ENCODE results near the gene TFF2.

Gene TFF2

GRCh38 chr21:42352441-42353095 is 1.8 kb upstream of the TFF2 start:
- no peaks in the 10 kb centered on the region for H3K4me1 ChIP-seq (ENCODE audit: control insufficient read depth, insufficient read depth, low read length)
- H3K27me3 ChIP-seq (ENCODE audit: control insufficient read depth, insufficient read depth, low read length) = no peaks in the 10 kb centered on the region
- no peak overlapping the region for H3K4me3 ChIP-seq (ENCODE audit: low read depth, low read length)
- no peaks in the 10 kb centered on the region for H3K36me3 ChIP-seq (ENCODE audit: control insufficient read depth, insufficient read depth, low read length)
- H3K9ac ChIP-seq (ENCODE audit: low read length) = no peak overlapping the region
- 0 out of 2 replicates have a peak, but pooled peaks cover 3% of the 10 kb centered on the region for H3K9me3 ChIP-seq (ENCODE audit: control insufficient read depth, insufficient read depth, low read depth, low read length)
- H3K27ac ChIP-seq (ENCODE audit: low read depth, low read length) = no peak overlapping the region

- no peak overlapping the region for H3K4me3 ChIP-seq (ENCODE audit: low read depth, low read length)
- H3K4me1 ChIP-seq (ENCODE audit: control insufficient read depth, insufficient read depth, low read length) = no peaks in the 10 kb centered on the region
- no peaks in the 10 kb centered on the region for H3K36me3 ChIP-seq (ENCODE audit: control insufficient read depth, insufficient read depth, low read length)
- H3K9me3 ChIP-seq (ENCODE audit: control insufficient read depth, insufficient read depth, low read depth, low read length) = no peaks in the 10 kb centered on the region
- no peak overlapping the region for H3K9ac ChIP-seq (ENCODE audit: low read length)
- H3K27me3 ChIP-seq (ENCODE audit: control insufficient read depth, insufficient read depth, low read length) = no peaks in the 10 kb centered on the region
- H3K27ac ChIP-seq (ENCODE audit: low read depth, low read length) = no peak overlapping the region
These were observed 1.0 kb upstream of the TFF2 start for GRCh38 chr21:42351626-42352440.

- H3K4me1 ChIP-seq (ENCODE audit: control insufficient read depth, insufficient read depth, low read length) = no peaks in the 10 kb centered on the region
- H3K9me3 ChIP-seq (ENCODE audit: control insufficient read depth, insufficient read depth, low read depth, low read length) = no peaks in the 10 kb centered on the region
- H3K9ac ChIP-seq (ENCODE audit: low read length) = no peak overlapping the region
- no peak overlapping the region for H3K4me3 ChIP-seq (ENCODE audit: low read depth, low read length)
- no peak overlapping the region for H3K27ac ChIP-seq (ENCODE audit: low read depth, low read length)
- H3K36me3 ChIP-seq (ENCODE audit: control insufficient read depth, insufficient read depth, low read length) = no peaks in the 10 kb centered on the region
- H3K27me3 ChIP-seq (ENCODE audit: control insufficient read depth, insufficient read depth, low read length) = no peaks in the 10 kb centered on the region
These were observed 380 bp downstream of the TFF2 start for GRCh38 chr21:42350318-42350910.

DNA sequence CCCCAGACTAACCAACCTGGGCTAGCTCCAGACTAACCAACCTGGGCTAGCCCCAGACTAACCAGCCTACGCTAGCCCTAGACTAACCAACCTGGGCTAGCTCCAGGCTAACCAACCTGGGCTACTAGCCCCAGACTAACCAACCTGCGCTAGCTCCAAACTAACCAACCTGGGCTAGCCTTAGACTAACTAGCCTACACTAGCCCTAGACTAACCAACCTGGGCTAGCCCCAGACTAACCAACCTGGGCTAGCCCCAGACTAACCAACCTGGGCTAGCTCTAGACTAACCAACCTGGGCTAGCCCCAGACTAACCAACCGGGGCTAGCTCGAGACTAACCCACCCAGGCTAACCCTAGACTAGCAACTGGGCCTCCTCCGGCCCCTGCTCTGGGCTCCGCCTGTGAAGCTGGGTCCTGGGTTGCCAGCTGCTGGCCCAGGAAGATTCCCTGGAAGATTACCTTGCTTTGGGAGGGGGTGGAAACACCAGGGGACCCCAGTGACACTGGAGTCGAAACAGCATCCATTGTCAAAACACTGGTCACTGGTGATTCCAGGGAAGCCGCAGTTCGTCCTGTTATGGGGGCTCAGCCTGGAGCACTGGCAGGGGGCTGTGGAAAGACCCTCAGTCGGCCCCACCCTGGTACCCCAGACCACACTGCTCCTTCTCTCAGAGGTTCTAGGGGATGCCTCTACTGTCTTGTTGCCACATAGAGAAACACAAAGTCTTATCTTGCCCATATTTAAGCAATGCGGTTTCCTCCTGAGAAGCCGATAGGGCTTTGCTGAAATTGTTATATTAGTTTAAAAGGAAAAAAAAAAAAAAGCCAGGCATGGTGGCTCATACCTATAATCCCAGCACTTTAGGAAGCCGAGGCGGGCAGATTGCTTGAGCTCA is 1.1 kb downstream of the TFF2 start:
- Histone ChIP-seq H3K27me3 (ENCODE audit: control insufficient read depth, insufficient read depth, low read length) (no peaks in the 10 kb centered on the region), H3K9me3 (ENCODE audit: control insufficient read depth, insufficient read depth, low read depth, low read length) (no peaks in the 10 kb centered on the region), H3K9ac (ENCODE audit: low read length) (no peak overlapping the region), H3K36me3 (ENCODE audit: control insufficient read depth, insufficient read depth, low read length) (no peaks in the 10 kb centered on the region), H3K4me3 (ENCODE audit: low read depth, low read length) (no peak overlapping the region), H3K4me1 (ENCODE audit: control insufficient read depth, insufficient read depth, low read length) (no peaks in the 10 kb centered on the region), H3K27ac (ENCODE audit: low read depth, low read length) (no peak overlapping the region)

DNA sequence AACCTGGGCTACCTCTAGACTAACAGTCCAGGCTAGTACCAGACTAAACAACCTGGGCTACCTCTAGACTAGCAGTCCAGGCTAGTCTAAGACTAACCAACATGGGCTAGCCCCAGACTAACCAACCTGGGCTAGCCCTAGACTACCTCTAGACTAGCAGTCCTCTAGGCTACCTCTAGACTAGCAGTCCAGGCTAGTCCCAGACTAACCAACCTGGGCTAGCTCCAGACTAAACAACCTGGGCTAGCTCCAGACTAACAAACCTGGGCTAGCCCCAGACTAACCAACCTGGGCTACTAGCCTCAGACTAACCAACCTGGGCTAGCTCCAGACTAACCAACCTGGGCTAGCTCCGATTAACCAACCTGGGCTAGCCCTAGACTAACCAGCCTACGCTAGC is 2.0 kb downstream of the TFF2 start:
- Histone ChIP-seq H3K4me3 (ENCODE audit: low read depth, low read length) (no peak overlapping the region), H3K27ac (ENCODE audit: low read depth, low read length) (no peak overlapping the region), H3K4me1 (ENCODE audit: control insufficient read depth, insufficient read depth, low read length) (no peaks in the 10 kb centered on the region), H3K27me3 (ENCODE audit: control insufficient read depth, insufficient read depth, low read length) (no peaks in the 10 kb centered on the region), H3K9me3 (ENCODE audit: control insufficient read depth, insufficient read depth, low read depth, low read length) (no peaks in the 10 kb centered on the region), H3K9ac (ENCODE audit: low read length) (no peak overlapping the region), H3K36me3 (ENCODE audit: control insufficient read depth, insufficient read depth, low read length) (no peaks in the 10 kb centered on the region)

GRCh38 chr21:42347601-42348327 is 3.0 kb downstream of the TFF2 start:
- no peaks in the 10 kb centered on the region for H3K4me1 ChIP-seq (ENCODE audit: control insufficient read depth, insufficient read depth, low read length)
- no peak overlapping the region for H3K9ac ChIP-seq (ENCODE audit: low read length)
- no peak overlapping the region for H3K4me3 ChIP-seq (ENCODE audit: low read depth, low read length)
- no peaks in the 10 kb centered on the region for H3K27me3 ChIP-seq (ENCODE audit: control insufficient read depth, insufficient read depth, low read length)
- no peaks in the 10 kb centered on the region for H3K9me3 ChIP-seq (ENCODE audit: control insufficient read depth, insufficient read depth, low read depth, low read length)
- H3K36me3 ChIP-seq (ENCODE audit: control insufficient read depth, insufficient read depth, low read length) = no peaks in the 10 kb centered on the region
- H3K27ac ChIP-seq (ENCODE audit: low read depth, low read length) = no peak overlapping the region

DNA sequence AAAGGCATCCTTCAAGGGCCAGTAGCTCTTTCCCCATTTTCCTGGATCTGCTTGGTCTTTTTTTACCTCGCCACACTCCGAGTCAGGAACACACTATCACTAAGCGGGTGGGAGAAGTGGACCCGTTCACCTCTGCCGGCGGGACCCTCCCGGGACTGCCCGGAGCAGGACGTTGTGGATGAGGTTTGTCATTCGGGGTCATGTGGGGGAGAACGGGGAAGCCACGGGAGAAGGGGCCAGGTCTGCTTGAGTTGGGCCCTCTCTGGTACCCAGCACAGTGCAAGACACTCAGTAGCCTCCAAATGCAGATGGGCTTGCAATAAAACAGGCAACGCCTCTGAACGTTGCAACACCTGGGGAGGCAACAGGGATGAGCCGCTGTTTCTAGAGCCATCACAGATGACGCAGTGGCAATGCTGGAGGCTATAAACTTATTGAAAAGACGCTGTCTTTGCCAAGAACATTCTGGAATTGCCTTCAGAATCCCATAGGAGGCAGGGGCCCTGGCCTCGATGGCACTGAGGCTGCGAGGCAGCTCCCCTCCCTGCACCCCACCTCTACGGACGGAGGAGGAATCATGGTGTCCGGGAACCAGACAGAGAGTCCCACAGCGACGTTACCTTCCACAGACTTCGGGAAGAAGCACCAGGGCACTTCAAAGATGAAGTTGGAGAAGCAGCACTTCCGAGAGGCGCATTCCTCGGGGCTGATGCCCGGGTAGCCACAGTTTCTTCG is 3.8 kb downstream of the TFF2 start:
- H3K4me1 ChIP-seq (ENCODE audit: control insufficient read depth, insufficient read depth, low read length) = no peaks in the 10 kb centered on the region
- H3K4me3 ChIP-seq (ENCODE audit: low read depth, low read length) = no peak overlapping the region
- no peaks in the 10 kb centered on the region for H3K36me3 ChIP-seq (ENCODE audit: control insufficient read depth, insufficient read depth, low read length)
- H3K9me3 ChIP-seq (ENCODE audit: control insufficient read depth, insufficient read depth, low read depth, low read length) = no peaks in the 10 kb centered on the region
- H3K9ac ChIP-seq (ENCODE audit: low read length) = no peak overlapping the region
- no peaks in the 10 kb centered on the region for H3K27me3 ChIP-seq (ENCODE audit: control insufficient read depth, insufficient read depth, low read length)
- H3K27ac ChIP-seq (ENCODE audit: low read depth, low read length) = no peak overlapping the region

GRCh38 chr21:42346441-42346840 is 4.4 kb downstream of the TFF2 start:
- Histone ChIP-seq H3K4me1 (ENCODE audit: control insufficient read depth, insufficient read depth, low read length) (no peaks in the 10 kb centered on the region), H3K9ac (ENCODE audit: low read length) (no peak overlapping the region), H3K4me3 (ENCODE audit: low read depth, low read length) (no peak overlapping the region), H3K36me3 (ENCODE audit: control insufficient read depth, insufficient read depth, low read length) (no peaks in the 10 kb centered on the region), H3K27ac (ENCODE audit: low read depth, low read length) (no peak overlapping the region), H3K27me3 (ENCODE audit: control insufficient read depth, insufficient read depth, low read length) (no peaks in the 10 kb centered on the region), H3K9me3 (ENCODE audit: control insufficient read depth, insufficient read depth, low read depth, low read length) (no peaks in the 10 kb centered on the region)

DNA sequence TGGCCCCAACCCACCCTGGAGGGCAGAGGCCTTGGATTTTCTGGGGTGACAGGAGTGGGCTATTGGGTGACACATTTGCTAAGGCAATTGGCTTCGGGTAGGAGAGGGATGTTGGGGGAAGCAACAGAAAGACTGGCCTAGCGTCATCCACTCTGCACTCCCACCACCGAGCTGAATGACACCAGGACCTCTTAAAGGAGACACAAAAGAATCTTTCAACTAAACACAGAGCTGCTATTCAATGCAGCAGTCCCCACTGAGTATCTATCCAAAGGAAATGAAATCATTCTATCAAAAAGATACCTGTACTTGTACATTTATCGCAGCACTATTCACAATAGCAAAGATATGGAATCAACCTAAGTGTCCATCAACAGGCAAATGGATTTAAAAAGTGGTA is 6.2 kb downstream of the TFF2 start:
- H3K27ac ChIP-seq (ENCODE audit: low read depth, low read length) = no peak overlapping the region
- H3K36me3 ChIP-seq (ENCODE audit: control insufficient read depth, insufficient read depth, low read length) = no peaks in the 10 kb centered on the region
- no peak overlapping the region for H3K4me3 ChIP-seq (ENCODE audit: low read depth, low read length)
- no peaks in the 10 kb centered on the region for H3K27me3 ChIP-seq (ENCODE audit: control insufficient read depth, insufficient read depth, low read length)
- H3K9me3 ChIP-seq (ENCODE audit: control insufficient read depth, insufficient read depth, low read depth, low read length) = no peaks in the 10 kb centered on the region
- H3K4me1 ChIP-seq (ENCODE audit: control insufficient read depth, insufficient read depth, low read length) = no peaks in the 10 kb centered on the region
- H3K9ac ChIP-seq (ENCODE audit: low read length) = no peak overlapping the region

All from HUES6 (cell line).